Measurements from ENCODE around the gene SYT9.

Gene SYT9

DNA sequence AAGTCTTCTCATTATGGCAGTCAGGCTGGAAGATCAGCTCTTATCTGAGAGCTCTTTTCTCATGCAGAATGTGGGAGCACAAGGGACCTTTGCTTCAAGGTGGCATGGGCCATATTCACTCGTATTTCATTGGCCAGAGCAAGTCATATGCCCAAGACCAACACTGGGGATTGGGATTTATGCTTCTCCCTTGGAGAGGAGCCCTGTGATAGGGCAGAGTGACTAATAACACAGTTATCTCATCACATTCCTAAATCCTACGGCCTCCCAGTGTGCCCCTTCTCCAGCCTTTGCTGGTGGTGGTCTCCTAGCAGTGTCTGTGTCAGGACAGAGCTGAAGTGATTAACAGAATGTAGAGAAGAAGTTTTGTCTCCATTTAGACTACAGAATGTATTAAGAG lies 48.6 kb downstream of the SYT9 start:
- no peak overlapping the region for H3K23ac ChIP-seq (ENCODE audit: low read length)
- H3K9ac ChIP-seq (ENCODE audit: low read length): no peak overlapping the region
- no peak overlapping the region for H4K91ac ChIP-seq (ENCODE audit: low read depth, low read length)
- no peaks in the 10 kb centered on the region for H3K4me1 ChIP-seq (ENCODE audit: control insufficient read depth in 1 of 2, insufficient read depth in 2 of 2, low read length in 2 of 2)
- no peak for DNase-seq
- no peaks in the 10 kb centered on the region for H3K27me3 ChIP-seq (ENCODE audit: insufficient read depth, low read length)
- H3K4me2 ChIP-seq (ENCODE audit: low read length): no peak overlapping the region
- H2AK5ac ChIP-seq (ENCODE audit: low read length): no peak overlapping the region
- no peak overlapping the region for H2BK12ac ChIP-seq (ENCODE audit: low read length)
- H2AFZ ChIP-seq (ENCODE audit: insufficient read depth, low read length, poor library complexity): no peak overlapping the region
- no CpG with 5 or more reads among the region's 2 CpGs for WGBS (ENCODE audit: extremely low coverage, insufficient coverage, insufficient read length)
- H4K8ac ChIP-seq (ENCODE audit: low read depth, low read length): no peak overlapping the region
- H2BK120ac ChIP-seq (ENCODE audit: insufficient read depth, low read length, poor library complexity): no peak overlapping the region
- no peak overlapping the region for H3K18ac ChIP-seq (ENCODE audit: low read length)
- no peak overlapping the region for H3K14ac ChIP-seq (ENCODE audit: low read length)
- no peaks in the 10 kb centered on the region for H3K79me2 ChIP-seq (ENCODE audit: control insufficient read depth, insufficient read depth, low read length, poor library complexity)
- no peak overlapping the region for H3K4me3 ChIP-seq (ENCODE audit: low read depth, low read length)
- H3K36me3 ChIP-seq (ENCODE audit: control insufficient read depth in 1 of 2, insufficient read depth in 2 of 2, low read length in 2 of 2): no peaks in the 10 kb centered on the region
- peaks cover 5% of the 10 kb centered on the region for H3K9me3 ChIP-seq (ENCODE audit: insufficient read depth, low read depth, low read length)
- no peak overlapping the region for H3K4ac ChIP-seq (ENCODE audit: low read depth, low read length)
- no peaks in the 10 kb centered on the region for H3K79me1 ChIP-seq (ENCODE audit: low read length)
- no peak overlapping the region for H2BK5ac ChIP-seq (ENCODE audit: low read depth, low read length, poor library complexity)
- H4K12ac ChIP-seq (ENCODE audit: low read depth, low read length): no peak overlapping the region
- no peak overlapping the region for H3K27ac ChIP-seq (ENCODE audit: low read depth, low read length)

- H4K12ac ChIP-seq (ENCODE audit: low read depth, low read length): no peak overlapping the region
- H3K4me3 ChIP-seq (ENCODE audit: low read depth, low read length): no peak overlapping the region
- no peak overlapping the region for H3K18ac ChIP-seq (ENCODE audit: low read length)
- H3K79me1 ChIP-seq (ENCODE audit: low read length): no peaks in the 10 kb centered on the region
- H3K23ac ChIP-seq (ENCODE audit: low read length): no peak overlapping the region
- DNase-seq: no peak
- H3K14ac ChIP-seq (ENCODE audit: low read length): no peak overlapping the region
- no peaks in the 10 kb centered on the region for H3K36me3 ChIP-seq (ENCODE audit: control insufficient read depth in 1 of 2, insufficient read depth in 2 of 2, low read length in 2 of 2)
- H3K79me2 ChIP-seq (ENCODE audit: control insufficient read depth, insufficient read depth, low read length, poor library complexity): no peaks in the 10 kb centered on the region
- H3K4me1 ChIP-seq (ENCODE audit: control insufficient read depth in 1 of 2, insufficient read depth in 2 of 2, low read length in 2 of 2): no peaks in the 10 kb centered on the region
- no CpG with 5 or more reads among the region's 11 CpGs for WGBS (ENCODE audit: extremely low coverage, insufficient coverage, insufficient read length)
- H2BK12ac ChIP-seq (ENCODE audit: low read length): no peak overlapping the region
- no peak overlapping the region for H3K27ac ChIP-seq (ENCODE audit: low read depth, low read length)
- no peak overlapping the region for H2BK120ac ChIP-seq (ENCODE audit: insufficient read depth, low read length, poor library complexity)
- H3K4me2 ChIP-seq (ENCODE audit: low read length): no peak overlapping the region
- H2BK5ac ChIP-seq (ENCODE audit: low read depth, low read length, poor library complexity): no peak overlapping the region
- H4K91ac ChIP-seq (ENCODE audit: low read depth, low read length): no peak overlapping the region
- no peaks in the 10 kb centered on the region for H3K27me3 ChIP-seq (ENCODE audit: insufficient read depth, low read length)
- H3K9me3 ChIP-seq (ENCODE audit: insufficient read depth, low read depth, low read length): peaks cover 5% of the 10 kb centered on the region
- H4K8ac ChIP-seq (ENCODE audit: low read depth, low read length): no peak overlapping the region
- H3K4ac ChIP-seq (ENCODE audit: low read depth, low read length): no peak overlapping the region
- H3K9ac ChIP-seq (ENCODE audit: low read length): no peak overlapping the region
- H2AFZ ChIP-seq (ENCODE audit: insufficient read depth, low read length, poor library complexity): no peak overlapping the region
- no peak overlapping the region for H2AK5ac ChIP-seq (ENCODE audit: low read length)
These were observed 51.4 kb downstream of the SYT9 start for GRCh38 chr11:7303146-7303545.

DNA sequence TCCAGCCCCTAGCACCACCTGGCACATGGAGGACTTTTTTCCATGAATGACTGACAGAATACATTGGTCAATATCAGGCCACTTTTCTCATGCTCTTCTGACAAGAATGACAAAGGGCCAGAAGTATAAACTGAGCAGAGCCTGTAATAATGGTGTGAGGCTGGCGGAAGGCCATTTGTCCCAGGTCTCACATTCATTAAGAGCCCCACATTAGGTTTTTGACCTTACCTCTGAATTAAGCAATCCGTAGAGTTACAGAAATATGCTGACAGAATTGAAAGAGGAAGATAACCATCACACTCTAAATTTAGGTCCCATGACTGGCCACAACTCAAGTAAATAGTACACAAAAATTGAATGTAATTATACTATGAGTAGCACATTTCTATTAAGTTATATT lies 55.2 kb downstream of the SYT9 start:
- no peak overlapping the region for H3K9ac ChIP-seq (ENCODE audit: low read length)
- H3K4me1 ChIP-seq (ENCODE audit: control insufficient read depth in 1 of 2, insufficient read depth in 2 of 2, low read length in 2 of 2): peaks cover 0 to 5% of the 10 kb centered on the region in 2 experiments
- H3K9me3 ChIP-seq (ENCODE audit: insufficient read depth, low read depth, low read length): peaks cover 5% of the 10 kb centered on the region
- no peak overlapping the region for H3K4me3 ChIP-seq (ENCODE audit: low read depth, low read length)
- H2BK120ac ChIP-seq (ENCODE audit: insufficient read depth, low read length, poor library complexity): no peak overlapping the region
- H4K8ac ChIP-seq (ENCODE audit: low read depth, low read length): no peak overlapping the region
- no peak overlapping the region for H4K12ac ChIP-seq (ENCODE audit: low read depth, low read length)
- H2AFZ ChIP-seq (ENCODE audit: insufficient read depth, low read length, poor library complexity): no peak overlapping the region
- no peaks in the 10 kb centered on the region for H3K79me2 ChIP-seq (ENCODE audit: control insufficient read depth, insufficient read depth, low read length, poor library complexity)
- H2AK5ac ChIP-seq (ENCODE audit: low read length): no peak overlapping the region
- no peak overlapping the region for H3K4me2 ChIP-seq (ENCODE audit: low read length)
- no peak overlapping the region for H2BK12ac ChIP-seq (ENCODE audit: low read length)
- no peak overlapping the region for H4K91ac ChIP-seq (ENCODE audit: low read depth, low read length)
- no peak overlapping the region for H3K14ac ChIP-seq (ENCODE audit: low read length)
- DNase-seq: no peak
- no peak overlapping the region for H3K23ac ChIP-seq (ENCODE audit: low read length)
- no peaks in the 10 kb centered on the region for H3K27me3 ChIP-seq (ENCODE audit: insufficient read depth, low read length)
- no peak overlapping the region for H3K27ac ChIP-seq (ENCODE audit: low read depth, low read length)
- no CpG with 5 or more reads among the region's 2 CpGs for WGBS (ENCODE audit: extremely low coverage, insufficient coverage, insufficient read length)
- H3K18ac ChIP-seq (ENCODE audit: low read length): no peak overlapping the region
- no peak overlapping the region for H3K4ac ChIP-seq (ENCODE audit: low read depth, low read length)
- no peaks in the 10 kb centered on the region for H3K36me3 ChIP-seq (ENCODE audit: control insufficient read depth in 1 of 2, insufficient read depth in 2 of 2, low read length in 2 of 2)
- H3K79me1 ChIP-seq (ENCODE audit: low read length): no peaks in the 10 kb centered on the region
- H2BK5ac ChIP-seq (ENCODE audit: low read depth, low read length, poor library complexity): no peak overlapping the region

DNA sequence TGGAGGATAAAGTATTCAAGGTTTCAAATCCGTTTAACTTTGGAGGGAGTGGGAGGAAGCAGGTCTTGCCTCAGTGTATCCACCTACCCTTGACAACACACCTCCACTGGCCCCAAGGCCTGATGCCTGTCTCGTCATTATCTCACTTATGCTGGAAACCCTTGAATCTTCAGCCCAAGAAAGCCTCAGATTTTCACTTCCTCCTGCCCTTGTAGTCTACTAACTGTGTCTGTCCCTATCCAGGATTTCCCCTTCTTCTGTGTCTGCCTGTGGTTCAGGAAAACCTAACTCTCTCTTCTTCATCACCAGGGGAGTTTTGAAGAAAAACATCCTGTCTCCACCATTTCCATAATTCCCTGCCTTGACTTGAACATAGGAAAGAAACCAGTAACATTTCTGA lies 56.1 kb downstream of the SYT9 start:
- no peak overlapping the region for H3K14ac ChIP-seq (ENCODE audit: low read length)
- H3K27ac ChIP-seq (ENCODE audit: low read depth, low read length): no peak overlapping the region
- peaks cover 0 to 5% of the 10 kb centered on the region in 2 experiments for H3K4me1 ChIP-seq (ENCODE audit: control insufficient read depth in 1 of 2, insufficient read depth in 2 of 2, low read length in 2 of 2)
- H3K4ac ChIP-seq (ENCODE audit: low read depth, low read length): no peak overlapping the region
- peaks cover 3% of the 10 kb centered on the region for H3K9me3 ChIP-seq (ENCODE audit: insufficient read depth, low read depth, low read length)
- no peak overlapping the region for H4K8ac ChIP-seq (ENCODE audit: low read depth, low read length)
- no peak overlapping the region for H2BK12ac ChIP-seq (ENCODE audit: low read length)
- H2AFZ ChIP-seq (ENCODE audit: insufficient read depth, low read length, poor library complexity): no peak overlapping the region
- H3K27me3 ChIP-seq (ENCODE audit: insufficient read depth, low read length): no peaks in the 10 kb centered on the region
- no peaks in the 10 kb centered on the region for H3K36me3 ChIP-seq (ENCODE audit: control insufficient read depth in 1 of 2, insufficient read depth in 2 of 2, low read length in 2 of 2)
- H3K79me1 ChIP-seq (ENCODE audit: low read length): no peaks in the 10 kb centered on the region
- no peak overlapping the region for H2AK5ac ChIP-seq (ENCODE audit: low read length)
- no peak overlapping the region for H3K4me3 ChIP-seq (ENCODE audit: low read depth, low read length)
- no peak overlapping the region for H2BK5ac ChIP-seq (ENCODE audit: low read depth, low read length, poor library complexity)
- H3K79me2 ChIP-seq (ENCODE audit: control insufficient read depth, insufficient read depth, low read length, poor library complexity): no peaks in the 10 kb centered on the region
- H3K4me2 ChIP-seq (ENCODE audit: low read length): no peak overlapping the region
- WGBS (ENCODE audit: extremely low coverage, insufficient coverage, insufficient read length): no CpG with 5 or more reads among the region's 2 CpGs
- no peak overlapping the region for H3K18ac ChIP-seq (ENCODE audit: low read length)
- H4K12ac ChIP-seq (ENCODE audit: low read depth, low read length): no peak overlapping the region
- H4K91ac ChIP-seq (ENCODE audit: low read depth, low read length): no peak overlapping the region
- H3K9ac ChIP-seq (ENCODE audit: low read length): no peak overlapping the region
- H2BK120ac ChIP-seq (ENCODE audit: insufficient read depth, low read length, poor library complexity): no peak overlapping the region
- no peak for DNase-seq
- H3K23ac ChIP-seq (ENCODE audit: low read length): no peak overlapping the region
